Sigmoid colon (tissue), 7 donors: Measurements from ENCODE around the gene TULP1. TPM values are rescaled to one million over a fixed set of nuclear protein-coding genes. Genes with fewer than 3 reads are reported as not detected.

Source experiments
- DNase-seq: peaks from one replicate; pipeline ENCODE4 v3.0.0-alpha.2; 2019
- H3K27ac ChIP-seq, 4 donors: fragments of 200-600 bp; sonication (generic); one replicate each; pipeline ENCODE4 v1.5.1; 2016 to 2019; ENCODE audit warnings: mild to moderate bottlenecking in 1 of 4
- H3K27me3 ChIP-seq, 3 donors: fragments of 200-600 bp; sonication (generic); one replicate each; pipeline ENCODE4 v1.5.1; 2019; ENCODE audit warnings: mild to moderate bottlenecking in 1 of 3
- H3K36me3 ChIP-seq, 4 donors: fragments of 200-600 bp; sonication (generic); one replicate each; pipeline ENCODE4 v1.5.1; 2016 to 2019
- H3K4me1 ChIP-seq, 4 donors: fragments of 200-600 bp; sonication (generic); one replicate each; pipeline ENCODE4 v1.5.1; 2017 to 2019
- H3K4me3 ChIP-seq, 4 donors: fragments of 200-600 bp; sonication (generic); one replicate each; pipeline ENCODE4 v1.5.1; 2017 to 2019; ENCODE audit warnings: mild to moderate bottlenecking in 2 of 4, moderate library complexity in 1 of 4
- H3K9me3 ChIP-seq, 4 donors: fragments of 200-600 bp in 3 of 4; sonication (generic) in 3 of 4; one replicate each; pipeline versions ENCODE4 v1.5.1 to v1.6.1; 2013 to 2019
- CTCF ChIP-seq, 4 experiments: fragments of 450-650 bp in 3 of 4; fragments of 200-600 bp in 1 of 4; IDR thresholded peaks; one replicate each; pipeline ENCODE4 v1.5.1; 2016 to 2019; ENCODE audit warnings: antibody characterized with exemption in 4 of 4, mild to moderate bottlenecking in 3 of 4, moderate library complexity in 2 of 4
- EP300 ChIP-seq, 4 donors: sonication (generic); formaldehyde crosslinking; IDR thresholded peaks; one replicate each; pipeline ENCODE4 v1.6.1; 2017; ENCODE audit warnings: antibody characterized with exemption in 4 of 4
- POLR2A ChIP-seq, 2 donors: fragments of 450-650 bp; IDR thresholded peaks; one replicate each; pipeline ENCODE4 v1.6.1; 2016; ENCODE audit warnings: antibody characterized with exemption in 2 of 2, mild to moderate bottlenecking in 2 of 2, moderate library complexity in 2 of 2
- POLR2AphosphoS5 ChIP-seq, 4 donors: sonication (generic); formaldehyde crosslinking; IDR thresholded peaks; one replicate each; pipeline ENCODE4 v1.6.1; 2017; ENCODE audit warnings: antibody characterized with exemption in 4 of 4
- WGBS, 2 donors: extraction: QIAGEN DNeasy Blood & Tissue Kit; methylation state at CpG; one replicate each; pipeline ENCODE4 v1.1.7; 2013; 5-methylcytosine and 5-hydroxymethylcytosine counted together
- intact Hi-C: fragments of 100-400 bp; cut with DNase I; formaldehyde crosslinking; loops from one replicate; pipeline ENCODE4 v1.15.1; 2023
- polyA plus RNA-seq, 3 donors: library from polyadenylated mRNA; stranded (reverse); fragments of 200-250 nt; gene quantifications; one replicate each; pipeline ENCODE4 v1.2.3, GENCODE V29; 2013
- total RNA-seq, 4 donors: library from RNA; depleted of rRNA; stranded (reverse); fragments of >200 nt; gene quantifications; one replicate each; pipeline ENCODE4 v1.1.0, GENCODE V29; 2016
- donor health status: healthy with polysubstance abuse.
- donor health status: Bipolar disorder and iron deficiency.
- donor health status: healthy.

Gene TULP1
- total and polyA plus RNA-seq, 7 donors = not detected

GRCh38 chr6:35496036-35496840, 16.5 kb downstream of the TULP1 start:
- 6 to 31% methylated on average over 63 of the region's 63 CpGs for WGBS, 2 donors
- peak overlapping the region; percentile 100 for H3K27ac ChIP-seq
- peaks cover 0 to 64% (median 56%) of the 10 kb centered on the region in 4 donors for H3K4me1 ChIP-seq
- H3K36me3 ChIP-seq = no peaks in the 10 kb centered on the region
- no peak for TF ChIP-seq EP300 (IDR thresholded peaks at IDR 0.05)
- peak; percentile 49 to 78 (median 62) for TF ChIP-seq POLR2AphosphoS5 (IDR thresholded peaks at IDR 0.05)
- TF ChIP-seq CTCF (IDR thresholded peaks at IDR 0.05) = no peak
- TF ChIP-seq POLR2A (IDR thresholded peaks at IDR 0.05) = peak in 1 of 2 donors; percentile 27
- intact Hi-C loops = loop anchor here (2.0 kb wide), 1 partner anchor 237 kb away; no protein-coding TSS in a partner anchor
- peak overlapping the region; percentile 97 to 100 (median 98) for H3K4me3 ChIP-seq
- DNase-seq = peak; percentile 89
- H3K27me3 ChIP-seq = no peaks in the 10 kb centered on the region
- no peaks in the 10 kb centered on the region for H3K9me3 ChIP-seq

- WGBS, 2 donors = 54 to 73% methylated on average over 9 of the region's 9 CpGs
- Histone ChIP-seq H3K4me3 (peak overlapping the region; percentile 97 to 100 (median 98)), H3K4me1 (peaks cover 0 to 72% (median 64%) of the 10 kb centered on the region in 4 donors), H3K9me3 (no peaks in the 10 kb centered on the region), H3K36me3 (no peaks in the 10 kb centered on the region), H3K27ac (peak overlapping the region; percentile 100), H3K27me3 (no peaks in the 10 kb centered on the region)
- intact Hi-C loops = loop anchor here (2.0 kb wide), 1 partner anchor 237 kb away; no protein-coding TSS in a partner anchor
- TF ChIP-seq POLR2AphosphoS5 (IDR thresholded peaks at IDR 0.05) (peak; percentile 66 to 91 (median 82)), CTCF (IDR thresholded peaks at IDR 0.05) (no peak), POLR2A (IDR thresholded peaks at IDR 0.05) (peak; percentile 43 to 81)
- peak; percentile 86 for DNase-seq
These were observed 17.2 kb downstream of the TULP1 start for GRCh38 chr6:35495258-35496035.

GRCh38 chr6:35494161-35494563, 18.5 kb downstream of the TULP1 start:
- no peaks in the 10 kb centered on the region for H3K36me3 ChIP-seq
- peak; percentile 74 for DNase-seq
- no peaks in the 10 kb centered on the region for H3K9me3 ChIP-seq
- peak overlapping the region; percentile 97 to 100 (median 98) for H3K4me3 ChIP-seq
- TF ChIP-seq CTCF (IDR thresholded peaks at IDR 0.05) (no peak), POLR2AphosphoS5 (IDR thresholded peaks at IDR 0.05) (peak in 2 of 4 donors; percentile 1 to 19)
- peaks cover 0 to 85% (median 76%) of the 10 kb centered on the region in 4 donors for H3K4me1 ChIP-seq
- H3K27me3 ChIP-seq = no peaks in the 10 kb centered on the region
- H3K27ac ChIP-seq = peak overlapping the region; percentile 100
- intact Hi-C loops = no loop called here
- 16 to 40% methylated on average over 4 of the region's 4 CpGs for WGBS, 2 donors

GRCh38 chr6:35493307-35493983, 19.3 kb downstream of the TULP1 start:
- intact Hi-C loops = no loop called here
- peak overlapping the region; percentile 100 for H3K27ac ChIP-seq
- H3K36me3 ChIP-seq = no peaks in the 10 kb centered on the region
- peak overlapping the region; percentile 97 to 100 (median 98) for H3K4me3 ChIP-seq
- 83 to 86% methylated on average over 28 of the region's 28 CpGs for WGBS, 2 donors
- H3K4me1 ChIP-seq = peaks cover 0 to 88% (median 78%) of the 10 kb centered on the region in 4 donors
- no peaks in the 10 kb centered on the region for H3K27me3 ChIP-seq
- H3K9me3 ChIP-seq = no peaks in the 10 kb centered on the region
- peak; percentile 75 for DNase-seq
- TF ChIP-seq EP300 (IDR thresholded peaks at IDR 0.05) = no peak
- peak in 2 of 4 donors; percentile 34 to 42 for TF ChIP-seq POLR2AphosphoS5 (IDR thresholded peaks at IDR 0.05)
- TF ChIP-seq CTCF (IDR thresholded peaks at IDR 0.05) = no peak
- no peak for TF ChIP-seq POLR2A (IDR thresholded peaks at IDR 0.05)
